NCI-H460 (cell line): ENCODE data around the gene ATP6V0E2. TPM values are rescaled to one million over a fixed set of nuclear protein-coding genes. Genes with fewer than 3 reads are reported as not detected.

Experiments used
- DNase-seq: peaks from one replicate; pipeline ENCODE4 v3.0.0-alpha.2; 2016; ENCODE audit warnings: low read depth; ENCODE audit errors: extremely low read depth
- total RNA-seq: library from RNA; depleted of rRNA; stranded (reverse); fragments of >200 nt; shearing (Covaris generic); gene quantifications from 2 replicates; pipeline ENCODE4 v1.2.3, GENCODE V29; 2014

The ATP6V0E2 gene
- total RNA-seq, 1 experiment from 2014 or later = 28.4 TPM

GRCh38 chr7:149860821-149861727 lies 12.7 kb upstream of the ATP6V0E2 start:
- DNase-seq = no peak

DNA sequence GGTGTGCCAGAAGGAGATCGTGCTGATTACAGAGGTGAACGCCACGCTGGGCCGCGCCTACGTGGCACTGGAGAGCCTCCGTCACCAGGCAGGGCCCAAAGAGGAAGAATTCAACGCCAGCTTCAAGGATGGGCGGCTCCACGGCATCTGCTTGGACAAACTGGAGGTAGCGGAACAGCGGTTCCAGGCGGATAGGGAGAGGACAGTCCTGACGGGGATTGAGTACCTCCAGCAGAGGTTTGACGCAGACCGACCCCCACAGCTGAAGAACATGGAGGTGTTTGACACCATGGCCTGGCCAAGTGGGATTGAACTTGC lies 12.1 kb upstream of the ATP6V0E2 start:
- no peak for DNase-seq

DNA sequence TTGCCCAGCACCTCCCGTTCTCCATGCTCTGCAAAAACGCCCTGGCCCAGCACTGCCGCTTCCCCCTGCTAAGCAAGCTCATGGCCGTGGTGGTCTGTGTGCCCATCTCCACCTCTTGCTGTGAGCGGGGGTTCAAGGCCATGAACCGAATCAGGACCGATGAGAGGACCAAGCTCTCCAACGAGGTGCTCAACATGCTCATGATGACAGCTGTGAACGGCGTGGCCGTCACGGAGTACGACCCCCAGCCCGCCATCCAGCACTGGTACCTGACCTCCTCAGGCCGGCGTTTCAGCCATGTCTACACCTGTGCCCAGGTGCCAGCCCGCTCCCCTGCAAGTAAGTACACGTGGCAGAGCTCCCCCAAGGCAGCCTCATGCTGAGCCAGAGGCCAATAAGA lies 11.6 kb upstream of the ATP6V0E2 start:
- DNase-seq = no peak

- no peak for DNase-seq
These were observed 10.3 kb upstream of the ATP6V0E2 start for GRCh38 chr7:149863500-149863899.

GRCh38 chr7:149864023-149864422 lies 9.7 kb upstream of the ATP6V0E2 start:
- DNase-seq = no peak

DNA sequence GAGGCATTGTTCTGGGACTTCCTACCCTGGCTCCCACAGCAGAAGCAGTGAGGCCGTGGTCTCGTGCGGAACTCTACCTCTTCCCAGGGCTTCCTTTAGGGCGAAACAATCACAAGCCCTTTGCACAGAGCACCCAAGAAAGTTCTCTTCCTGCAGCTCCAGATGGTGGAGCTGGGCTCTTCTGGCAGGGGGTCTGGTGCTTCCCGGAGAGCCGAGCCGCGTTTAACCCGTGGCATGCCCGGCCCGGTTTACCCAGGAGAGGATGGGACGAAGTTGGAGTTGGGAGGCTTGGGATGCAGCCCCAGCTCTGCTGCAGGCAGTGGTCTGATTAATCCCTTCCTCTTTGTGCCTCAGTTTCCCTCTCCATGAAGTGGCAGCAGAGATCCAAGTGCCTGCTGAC lies 9.0 kb upstream of the ATP6V0E2 start:
- no peak for DNase-seq

GRCh38 chr7:149865437-149865836 lies 8.3 kb upstream of the ATP6V0E2 start:
- no peak for DNase-seq

DNA sequence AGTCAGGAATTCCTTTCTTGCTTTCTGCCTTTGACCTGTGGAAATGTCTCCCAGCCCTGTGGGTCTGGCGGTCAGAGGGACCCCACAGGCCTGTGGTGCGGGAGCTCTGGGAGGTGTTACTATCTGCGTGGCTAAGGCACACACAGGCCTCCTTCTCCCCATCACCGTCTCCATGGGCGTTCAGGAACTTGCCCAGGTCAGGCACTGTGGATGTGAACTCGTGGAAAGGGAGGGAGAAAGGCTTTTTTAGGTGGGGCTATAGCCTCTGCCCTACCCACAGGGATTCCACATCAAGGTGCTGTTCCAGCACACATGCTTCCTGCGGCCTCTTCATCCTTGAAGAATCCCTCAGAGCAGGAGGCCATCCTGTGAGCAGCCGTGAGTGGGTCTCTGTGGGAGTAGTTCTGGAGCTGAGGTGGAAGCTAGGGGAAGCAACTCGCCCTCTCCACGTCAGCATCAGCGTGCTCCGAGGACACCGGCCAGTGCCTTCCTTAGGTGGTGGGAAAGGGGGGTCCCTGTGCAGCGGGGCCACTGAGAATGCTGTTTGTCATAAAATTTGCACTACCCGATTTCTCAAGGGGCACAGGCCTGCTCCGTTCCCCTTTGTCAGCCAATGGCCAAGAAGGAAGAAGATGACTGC lies 7.5 kb upstream of the ATP6V0E2 start:
- no peak for DNase-seq

DNA sequence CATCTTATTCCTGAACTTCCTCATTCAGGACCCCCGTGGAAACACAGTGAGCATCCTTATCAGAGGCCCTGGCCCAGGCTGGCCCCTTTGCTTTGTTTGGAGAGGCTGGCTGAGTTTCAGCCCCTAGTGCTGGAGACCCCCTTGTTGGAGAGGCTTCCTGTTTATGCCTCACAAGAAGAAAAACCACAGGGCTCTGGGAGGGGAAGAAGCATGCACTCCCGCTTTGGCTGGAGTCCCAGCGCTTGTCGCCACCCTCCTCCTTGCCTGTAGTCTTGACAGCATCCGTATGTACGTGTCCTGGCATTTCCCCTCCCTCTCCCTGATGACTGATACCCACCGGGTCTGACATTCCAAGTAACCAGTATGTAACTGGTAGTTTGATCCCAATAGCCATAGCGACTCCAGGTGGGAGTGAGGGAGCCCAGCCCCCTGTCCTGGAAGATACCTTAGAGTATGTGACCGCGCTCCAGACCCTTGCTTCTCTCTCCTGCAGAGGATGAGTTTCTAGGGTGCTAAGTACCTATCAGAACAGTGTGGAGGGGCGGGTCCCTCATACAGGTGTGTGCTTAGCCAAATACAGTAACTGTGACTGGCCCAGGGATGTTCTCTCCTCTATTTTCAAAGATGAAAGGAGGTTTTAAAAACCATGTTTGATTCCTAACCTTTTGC lies 6.9 kb upstream of the ATP6V0E2 start:
- DNase-seq = no peak

DNA sequence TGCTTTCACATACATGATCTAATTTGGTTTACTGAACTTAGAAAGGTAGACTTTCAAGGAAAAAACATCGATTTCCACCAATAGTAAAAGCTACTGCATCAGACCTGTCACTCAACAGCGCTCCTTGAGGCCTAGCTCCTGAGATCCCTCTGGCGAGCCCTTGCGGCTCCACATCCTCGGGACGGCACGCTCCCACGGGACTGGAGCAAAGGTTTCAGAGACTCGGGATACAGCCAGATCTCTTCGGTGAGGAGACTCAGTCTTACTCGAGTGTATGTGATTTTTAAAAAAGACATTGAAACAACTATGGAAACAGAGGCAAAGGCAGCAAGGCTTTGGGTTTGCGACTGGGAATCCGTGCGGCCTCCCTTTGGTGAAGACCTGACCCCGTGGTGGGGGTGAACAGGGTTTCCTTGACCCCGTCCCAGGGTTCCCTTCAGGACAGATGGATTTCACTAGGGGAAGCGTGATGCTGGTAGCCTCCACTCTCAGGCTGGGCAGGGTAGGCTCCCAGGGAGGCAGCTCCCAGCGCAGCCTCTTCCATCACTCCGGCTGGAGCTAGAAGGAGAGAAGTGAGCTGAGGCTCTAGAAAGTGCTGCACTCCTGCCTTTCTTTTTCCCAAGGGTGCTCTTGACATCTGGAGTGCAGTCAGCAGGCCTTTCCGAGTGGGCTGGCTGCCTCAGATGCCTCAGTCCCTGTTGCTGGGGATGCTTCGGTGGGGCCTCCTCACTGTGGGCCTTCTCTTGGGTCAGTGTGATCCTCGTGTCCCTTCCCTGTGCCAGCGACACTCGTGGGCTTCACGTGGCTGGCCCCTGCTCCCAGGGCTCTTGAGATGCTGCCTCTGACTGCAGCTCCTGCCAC lies 5.8 kb upstream of the ATP6V0E2 start:
- DNase-seq = no peak

DNA sequence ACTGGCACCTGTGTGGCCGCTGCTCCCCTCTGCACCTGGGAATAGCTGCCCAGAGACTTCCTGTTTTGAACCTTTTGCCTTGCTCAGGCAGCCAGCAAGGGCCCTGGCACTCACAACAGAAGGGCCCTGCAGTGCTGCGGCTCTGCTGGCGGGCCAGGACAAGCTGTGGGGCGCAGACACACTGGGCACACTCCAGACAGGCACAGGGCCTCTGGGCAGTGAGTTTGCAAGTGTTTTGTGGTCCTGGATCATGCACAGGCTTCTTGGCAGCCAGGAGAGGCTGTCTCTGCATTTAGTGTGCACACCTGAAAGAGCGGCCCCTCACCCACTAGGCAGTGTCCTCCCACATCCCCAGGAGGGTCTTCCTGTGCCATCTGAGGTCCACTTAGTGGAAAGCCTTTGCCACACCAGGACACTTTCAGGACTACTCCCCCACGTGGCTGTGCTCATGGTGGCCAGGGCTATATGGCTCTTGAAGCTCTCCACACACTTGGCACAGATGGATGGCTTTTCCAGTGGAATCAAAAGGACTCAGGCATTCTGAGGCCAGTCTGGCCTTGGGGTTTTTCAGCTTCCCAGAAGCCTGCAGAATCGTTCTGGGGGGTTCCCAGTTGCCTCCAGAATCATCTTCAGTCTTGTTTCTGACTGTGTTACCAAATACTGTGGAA lies 5.0 kb upstream of the ATP6V0E2 start:
- no peak for DNase-seq

DNA sequence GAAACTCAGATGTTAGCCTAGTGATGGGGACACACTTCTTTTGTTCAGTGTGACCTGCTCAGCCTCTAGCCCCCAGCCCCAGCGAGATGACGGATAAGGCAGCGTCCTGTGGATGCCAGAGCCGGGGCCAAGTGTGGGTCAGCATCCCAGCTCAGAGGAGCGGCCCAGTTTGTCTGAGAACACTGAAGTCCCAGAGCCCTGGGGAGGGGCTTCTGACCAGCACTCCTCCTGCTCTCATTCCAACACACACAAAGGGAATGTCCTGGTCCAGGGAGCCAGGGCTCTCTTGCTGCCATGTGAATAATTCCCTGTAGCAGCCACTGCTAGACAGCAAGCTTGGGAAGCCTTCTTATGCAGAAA lies 4.5 kb upstream of the ATP6V0E2 start:
- DNase-seq = no peak

GRCh38 chr7:149869867-149870266 lies 3.9 kb upstream of the ATP6V0E2 start:
- DNase-seq = no peak

- no peak for DNase-seq
These were observed 3.5 kb upstream of the ATP6V0E2 start for GRCh38 chr7:149870274-149870673.

DNA sequence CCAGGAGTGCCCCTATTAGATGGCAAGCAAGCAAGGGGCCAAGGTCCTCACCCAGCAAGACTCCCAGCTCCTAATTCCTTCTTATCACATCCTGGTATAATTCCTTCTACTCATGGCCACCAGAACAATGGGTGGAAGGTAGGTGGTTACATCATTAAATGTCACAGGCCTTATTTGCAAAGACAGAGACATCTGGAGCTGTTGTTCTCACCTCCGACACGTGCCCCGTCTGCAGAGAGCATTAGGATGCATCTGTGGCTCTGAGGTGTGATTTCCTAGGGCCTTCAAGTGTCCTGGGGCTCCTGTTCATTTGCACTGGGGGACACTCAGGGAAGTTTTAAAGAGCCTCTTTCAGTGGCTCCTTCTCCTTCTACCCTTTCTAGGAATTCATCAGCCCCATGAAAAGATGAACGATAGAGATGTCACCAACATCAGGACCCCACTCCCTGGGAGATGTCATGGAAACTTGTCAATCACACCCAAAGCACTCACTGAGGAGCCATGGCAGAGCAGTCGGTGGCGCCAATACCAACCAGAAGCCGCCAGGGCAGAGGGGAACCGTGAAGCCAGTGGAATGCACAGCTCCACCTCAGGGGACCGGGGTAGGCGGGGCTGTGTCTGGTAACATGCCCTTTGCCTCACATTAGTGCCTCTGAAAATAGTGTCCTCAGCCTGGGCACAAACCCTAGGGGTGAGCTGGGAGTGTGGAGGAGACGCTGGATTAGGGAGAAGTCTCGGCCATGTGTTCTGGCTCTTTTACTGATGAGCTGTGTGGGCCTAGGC lies 2.9 kb upstream of the ATP6V0E2 start:
- DNase-seq = no peak

- no peak for DNase-seq
These were observed 2.2 kb upstream of the ATP6V0E2 start for GRCh38 chr7:149871576-149871975.

DNA sequence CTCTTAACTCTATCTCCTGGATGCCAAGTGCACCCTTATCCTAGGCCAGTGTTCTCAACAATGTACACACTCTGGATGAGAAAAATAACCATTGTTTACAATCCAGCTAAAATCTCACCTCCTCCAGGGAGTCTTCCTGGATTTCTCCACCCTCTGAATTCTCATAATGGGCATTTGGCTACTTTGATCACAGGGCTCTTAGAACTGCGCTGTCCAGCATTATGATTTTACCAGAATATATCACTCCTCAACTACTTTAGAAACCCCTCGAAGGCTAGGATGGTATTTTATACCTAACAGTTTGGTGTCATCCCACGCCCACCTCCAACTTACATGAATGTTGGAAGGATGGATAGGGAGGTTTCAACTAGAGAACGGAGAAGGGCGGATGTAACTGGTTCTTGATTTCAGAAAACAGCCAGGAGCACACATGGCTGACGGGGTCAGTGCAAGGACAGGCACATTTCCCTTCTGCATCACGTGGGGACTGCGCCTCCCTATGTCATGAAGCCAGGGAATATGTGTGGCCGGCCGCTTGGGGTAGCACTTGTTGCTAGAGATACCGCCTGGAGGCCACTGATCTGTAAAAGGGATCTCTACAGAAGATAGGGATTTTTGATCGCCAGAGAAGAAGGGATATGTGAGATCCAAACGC lies 1.2 kb upstream of the ATP6V0E2 start:
- peak; percentile 76 for DNase-seq

- DNase-seq = no peak
These were observed 338 bp downstream of the ATP6V0E2 start for GRCh38 chr7:149873970-149874643.

GRCh38 chr7:149874644-149875028 lies 867 bp downstream of the ATP6V0E2 start:
- no peak for DNase-seq
